DOHH2 (cell line): ENCODE results near the gene CDH2.

ENCODE experiments used
- EZH2phosphoT487 ChIP-seq: fragments of 200-600 bp; sonication (generic); IDR thresholded peaks from 2 replicates; pipeline ENCODE4 v1.6.1; 2017; ENCODE audit warnings: borderline replicate concordance, mild to moderate bottlenecking, antibody characterized with exemption, low read length, moderate library complexity, mixed read lengths
- TF ChIP-seq, protein P1 (sequence below): fragments of 200-600 bp; sonication (generic); IDR thresholded peaks from one replicate; pipeline ENCODE4 v1.5.1; 2014; ENCODE audit warnings: antibody characterized with exemption, mild to moderate bottlenecking, low read depth, low read length; ENCODE audit not compliant: poor library complexity, severe bottlenecking

DNA sequence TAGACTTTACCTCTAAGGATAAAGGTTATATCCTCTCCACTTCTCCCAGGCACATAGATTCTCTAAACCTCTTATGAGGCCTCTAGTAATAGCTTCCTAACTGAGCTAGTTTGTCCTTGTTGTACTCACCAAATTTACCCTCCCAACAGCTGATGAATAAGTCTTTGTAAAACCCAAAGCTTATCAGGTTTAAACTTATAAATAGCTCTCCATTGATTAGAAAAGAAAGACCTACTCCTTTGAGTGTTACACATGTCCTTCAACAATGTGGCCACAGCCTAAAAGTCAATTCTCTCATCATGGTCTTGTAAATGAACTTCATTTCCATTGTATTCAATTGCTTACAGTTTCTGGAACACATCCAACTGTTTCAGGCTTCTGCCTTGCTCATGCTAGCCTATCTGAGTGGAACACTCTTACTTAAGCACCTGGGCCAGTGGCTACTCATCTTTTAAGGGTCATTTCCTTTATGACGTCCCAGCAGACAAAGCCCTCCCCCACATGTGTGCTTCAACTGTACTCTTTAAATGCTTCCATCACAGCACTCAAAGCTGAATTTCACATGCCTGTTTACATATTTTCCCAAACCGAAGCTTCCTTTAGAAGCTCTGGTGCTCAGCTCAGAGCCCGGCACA lies 131.6 kb downstream of the CDH2 start:
- TF ChIP-seq EZH2phosphoT487, result no peak
- TF ChIP-seq, protein P1, sequence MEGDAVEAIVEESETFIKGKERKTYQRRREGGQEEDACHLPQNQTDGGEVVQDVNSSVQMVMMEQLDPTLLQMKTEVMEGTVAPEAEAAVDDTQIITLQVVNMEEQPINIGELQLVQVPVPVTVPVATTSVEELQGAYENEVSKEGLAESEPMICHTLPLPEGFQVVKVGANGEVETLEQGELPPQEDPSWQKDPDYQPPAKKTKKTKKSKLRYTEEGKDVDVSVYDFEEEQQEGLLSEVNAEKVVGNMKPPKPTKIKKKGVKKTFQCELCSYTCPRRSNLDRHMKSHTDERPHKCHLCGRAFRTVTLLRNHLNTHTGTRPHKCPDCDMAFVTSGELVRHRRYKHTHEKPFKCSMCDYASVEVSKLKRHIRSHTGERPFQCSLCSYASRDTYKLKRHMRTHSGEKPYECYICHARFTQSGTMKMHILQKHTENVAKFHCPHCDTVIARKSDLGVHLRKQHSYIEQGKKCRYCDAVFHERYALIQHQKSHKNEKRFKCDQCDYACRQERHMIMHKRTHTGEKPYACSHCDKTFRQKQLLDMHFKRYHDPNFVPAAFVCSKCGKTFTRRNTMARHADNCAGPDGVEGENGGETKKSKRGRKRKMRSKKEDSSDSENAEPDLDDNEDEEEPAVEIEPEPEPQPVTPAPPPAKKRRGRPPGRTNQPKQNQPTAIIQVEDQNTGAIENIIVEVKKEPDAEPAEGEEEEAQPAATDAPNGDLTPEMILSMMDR, result no peak
